NCI-H82 treated with DMSO at 0.1 percent for 48 hours (cell line): Measurements from ENCODE around the gene RARB.

Experiments
- DNase-seq: peaks from one replicate; lab custom pipeline; 2025; ENCODE audit not compliant: unreplicated experiment; lab: John Stamatoyannopoulos, UW

The RARB gene

DNA sequence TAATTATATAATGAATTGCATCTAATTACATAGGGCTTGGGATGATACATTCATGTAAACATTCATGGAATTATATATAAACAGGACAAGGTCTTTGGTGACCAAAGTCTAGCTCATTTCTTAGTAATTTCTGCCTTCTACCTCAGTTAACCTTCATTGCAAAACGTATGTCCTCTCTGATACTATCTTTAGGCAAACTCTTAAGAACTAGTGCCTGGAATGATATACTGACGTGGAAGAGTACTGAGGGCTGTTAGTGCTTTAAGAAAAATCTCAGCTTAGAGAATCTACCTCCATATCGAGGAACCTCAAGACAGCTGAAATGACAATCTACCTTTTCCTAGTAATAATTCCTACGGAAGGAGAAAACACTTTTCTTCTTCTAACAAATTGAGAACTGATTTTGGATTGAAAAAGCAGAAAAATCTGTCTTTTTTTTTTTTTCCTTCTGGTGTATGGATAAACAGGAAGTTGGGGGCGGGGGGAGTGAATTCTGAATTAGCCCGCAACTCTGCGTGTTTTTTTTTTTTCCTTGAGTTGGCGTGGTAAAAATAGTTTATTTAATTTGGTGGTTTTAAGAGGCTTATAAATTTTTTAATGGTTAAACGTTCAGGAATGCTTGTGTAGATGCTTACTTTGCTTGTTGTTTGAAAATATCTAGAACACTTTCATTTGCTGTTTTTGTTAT lies 43.2 kb downstream of the RARB start:
- no peak for DNase-seq

DNA sequence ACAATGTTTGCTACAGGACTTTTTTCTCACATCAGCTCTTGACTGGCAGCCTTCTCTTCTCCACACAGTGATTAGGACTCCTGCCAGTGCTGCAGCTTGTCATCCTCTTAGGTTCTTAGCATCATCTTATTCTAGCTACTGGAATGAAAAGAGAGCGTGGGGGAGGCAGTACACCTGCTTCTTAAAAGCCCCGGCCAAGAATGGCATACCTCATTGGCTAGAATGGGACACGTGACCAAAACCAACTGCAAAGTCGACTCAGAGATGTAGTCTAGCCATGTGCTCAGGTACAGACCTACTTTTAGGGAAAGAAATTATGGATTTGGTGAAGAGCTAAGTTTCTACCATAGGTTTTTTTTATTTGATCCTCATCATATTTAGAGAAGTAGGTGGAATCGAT lies 44.1 kb downstream of the RARB start:
- DNase-seq, result no peak

- DNase-seq, result no peak
Observed at GRCh38 chr3:25472731-25473130, 44.7 kb downstream of the RARB start.

DNA sequence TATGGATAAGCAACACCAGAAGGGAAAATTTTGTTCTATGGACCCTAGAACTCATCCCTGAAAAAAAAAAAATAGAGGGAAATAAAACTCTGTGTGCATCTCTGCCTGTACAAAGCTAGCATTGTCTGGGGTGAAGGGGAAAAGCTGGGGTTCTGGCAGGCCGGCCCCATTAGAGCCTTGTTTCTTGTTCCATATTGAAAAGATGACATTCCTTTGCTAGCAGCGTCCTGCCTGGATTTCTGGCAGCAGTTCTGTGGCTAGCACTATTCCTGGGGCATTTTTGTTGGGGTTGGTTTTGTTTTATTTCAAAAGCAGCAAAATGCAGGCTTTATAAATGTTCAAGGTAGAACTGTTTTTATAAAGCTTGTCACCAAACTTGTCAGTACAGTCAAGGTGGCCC lies 45.2 kb downstream of the RARB start:
- DNase-seq, result no peak

- DNase-seq, result no peak
Observed at GRCh38 chr3:25474052-25474451, 46.0 kb downstream of the RARB start.

DNA sequence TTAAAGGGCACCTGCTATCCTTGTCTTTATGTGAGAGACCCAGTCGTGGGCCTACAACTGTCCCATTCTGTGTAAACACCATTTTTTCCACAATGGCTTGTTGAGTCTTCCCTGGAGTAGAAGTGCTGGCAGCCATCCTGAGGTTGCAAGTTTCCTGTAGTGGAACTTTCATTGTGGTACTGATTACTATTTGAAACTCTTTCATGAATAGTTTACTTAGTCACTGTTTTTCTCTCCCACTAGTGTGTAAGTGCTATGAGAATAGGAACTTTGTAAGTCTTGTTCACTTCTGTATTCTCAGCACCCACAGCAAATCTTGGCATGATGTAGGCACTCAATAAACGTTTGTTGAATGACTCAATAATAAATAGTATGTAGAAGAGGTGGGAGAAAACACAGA lies 48.6 kb downstream of the RARB start:
- DNase-seq, result no peak

DNA sequence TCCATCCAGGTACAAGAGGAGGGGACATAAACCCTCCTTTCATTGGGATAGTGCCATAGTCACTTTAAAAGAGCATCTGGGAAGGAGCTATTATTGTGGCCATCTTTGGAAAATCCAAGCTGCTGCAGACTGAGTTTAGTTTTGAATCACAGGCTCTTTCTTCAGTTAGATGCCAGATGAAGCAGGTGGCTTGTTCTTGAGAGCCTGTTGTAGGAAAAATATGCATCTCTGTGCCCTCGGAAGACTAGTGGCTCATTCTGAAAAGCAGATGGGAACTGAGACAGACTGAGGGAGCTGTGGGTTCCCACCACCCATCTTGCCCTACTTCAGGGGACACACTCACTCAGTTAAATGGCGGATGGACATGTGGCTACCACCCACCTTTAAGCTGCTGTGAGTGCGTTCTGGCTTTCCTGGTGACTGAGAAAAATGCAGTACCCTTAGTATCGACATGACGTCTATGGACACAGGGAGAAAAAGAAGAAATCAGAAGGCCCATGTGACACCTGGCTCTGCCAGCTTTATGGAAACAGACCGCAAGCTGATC lies 50.2 kb downstream of the RARB start:
- no peak for DNase-seq

- DNase-seq, result no peak
Observed at GRCh38 chr3:25478964-25479726, 51.1 kb downstream of the RARB start.

GRCh38 chr3:25479727-25480010 lies 51.6 kb downstream of the RARB start:
- no peak for DNase-seq

GRCh38 chr3:25480811-25481210 lies 52.7 kb downstream of the RARB start:
- DNase-seq, result no peak

DNA sequence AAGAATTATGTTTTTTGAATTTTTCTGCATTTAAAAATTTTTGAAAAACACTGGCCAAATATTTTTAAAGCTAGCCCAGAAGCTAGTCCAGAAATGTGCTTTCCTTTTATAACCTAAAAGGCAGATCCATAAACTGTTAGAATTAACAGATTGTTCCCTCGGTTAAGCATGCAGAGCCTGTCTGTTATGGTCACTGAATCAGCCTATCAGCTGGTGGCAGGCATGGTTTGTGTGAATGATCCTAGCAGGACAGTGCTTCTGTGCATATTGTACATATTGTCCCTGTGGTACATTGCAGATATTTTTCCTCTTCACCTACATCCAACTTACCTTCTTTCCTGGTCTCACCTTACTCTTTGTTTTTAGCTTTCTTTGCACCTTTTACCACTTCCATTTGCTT lies 53.3 kb downstream of the RARB start:
- no peak for DNase-seq

DNA sequence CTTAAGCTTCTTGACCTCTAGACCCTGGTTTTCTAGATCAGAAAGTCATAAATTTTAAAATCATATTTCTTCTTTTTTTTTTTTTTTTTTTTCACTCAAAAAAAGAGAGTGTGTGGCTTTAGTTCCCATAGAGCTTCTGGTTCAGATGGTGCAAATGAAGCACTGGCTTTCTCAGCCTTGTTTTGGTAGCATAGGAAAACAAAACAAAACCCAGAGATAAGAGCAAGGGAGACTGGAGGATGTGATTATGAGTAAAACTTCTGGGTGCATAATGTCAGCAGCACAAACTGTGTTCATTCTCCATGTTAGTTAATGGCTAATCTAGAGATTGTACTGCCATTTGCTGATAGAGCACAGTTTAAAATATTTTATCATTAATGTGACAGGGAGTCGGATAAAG lies 55.4 kb downstream of the RARB start:
- no peak for DNase-seq

DNA sequence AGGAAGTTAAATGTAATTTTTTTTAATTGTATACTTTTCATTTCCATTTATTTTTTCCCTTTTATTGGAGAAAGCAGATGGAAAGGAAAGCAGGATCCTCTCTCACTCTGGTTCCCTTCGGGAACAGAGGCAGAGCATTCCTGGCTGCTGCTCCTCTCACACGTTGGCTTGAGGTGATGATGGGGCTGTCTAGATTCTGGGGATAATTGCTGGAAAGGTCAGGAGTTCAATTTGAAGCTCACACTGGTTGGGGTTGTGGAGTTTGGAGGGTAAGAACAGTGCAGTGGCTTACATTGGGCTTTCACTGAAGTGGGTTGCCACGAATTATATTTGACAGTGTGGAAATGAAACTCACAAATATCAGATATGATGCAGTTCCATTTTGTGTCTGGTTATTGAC lies 57.6 kb downstream of the RARB start:
- no peak for DNase-seq

GRCh38 chr3:25486932-25487331 lies 58.9 kb downstream of the RARB start:
- no peak for DNase-seq

DNA sequence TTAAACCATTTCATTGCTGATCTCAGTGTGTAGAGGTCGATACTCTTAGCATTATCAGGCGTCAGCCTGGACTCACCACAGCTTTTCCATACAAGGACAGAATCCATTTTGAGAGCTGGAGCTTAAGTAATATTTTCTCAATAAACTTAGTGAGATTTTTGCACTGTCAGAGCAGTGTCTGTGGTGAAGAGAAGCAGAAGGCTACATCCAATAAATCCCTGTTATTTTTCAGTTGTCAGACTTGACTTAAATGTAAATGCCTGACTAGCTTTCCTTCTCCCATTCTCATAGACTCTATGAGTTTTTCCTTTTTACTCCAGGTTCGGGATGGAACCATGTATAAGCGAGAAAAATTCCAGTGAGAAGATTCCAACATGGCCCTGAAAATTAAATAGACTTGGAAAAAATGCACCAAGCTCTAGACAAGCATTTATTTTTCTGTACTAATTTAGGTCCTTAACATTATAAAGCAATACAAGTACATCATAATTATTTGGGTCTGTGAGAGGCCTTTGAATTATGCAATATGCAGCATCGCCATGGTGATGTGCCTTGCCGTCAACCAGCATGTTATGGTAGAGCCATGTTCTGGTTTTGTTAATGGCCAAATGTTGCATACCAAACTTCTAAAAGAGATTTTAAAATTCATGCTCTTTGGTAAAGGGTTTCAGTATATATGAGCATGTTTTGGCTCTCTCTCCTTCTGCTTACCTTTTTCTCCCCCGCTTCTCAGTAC lies 62.0 kb downstream of the RARB start:
- no peak for DNase-seq

DNA sequence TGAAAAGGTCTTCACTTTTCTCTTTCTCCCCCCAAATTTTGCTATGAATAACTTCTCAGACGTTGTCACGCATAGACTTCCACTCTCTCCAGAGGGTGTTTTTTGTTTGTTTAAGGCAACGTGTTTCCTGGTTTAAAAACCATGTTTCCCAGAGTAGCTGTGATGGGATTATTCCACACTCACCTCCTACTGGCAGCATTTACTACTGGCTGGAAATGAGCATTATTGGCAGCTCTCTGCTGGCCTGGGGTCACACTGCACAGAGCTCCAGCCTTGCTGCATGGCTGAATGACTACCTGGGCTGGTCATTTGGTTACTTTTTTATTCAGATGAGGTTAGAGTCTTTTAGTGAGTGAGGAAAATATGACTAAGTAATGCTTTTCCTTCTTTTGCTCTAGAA lies 65.2 kb downstream of the RARB start:
- no peak for DNase-seq

DNA sequence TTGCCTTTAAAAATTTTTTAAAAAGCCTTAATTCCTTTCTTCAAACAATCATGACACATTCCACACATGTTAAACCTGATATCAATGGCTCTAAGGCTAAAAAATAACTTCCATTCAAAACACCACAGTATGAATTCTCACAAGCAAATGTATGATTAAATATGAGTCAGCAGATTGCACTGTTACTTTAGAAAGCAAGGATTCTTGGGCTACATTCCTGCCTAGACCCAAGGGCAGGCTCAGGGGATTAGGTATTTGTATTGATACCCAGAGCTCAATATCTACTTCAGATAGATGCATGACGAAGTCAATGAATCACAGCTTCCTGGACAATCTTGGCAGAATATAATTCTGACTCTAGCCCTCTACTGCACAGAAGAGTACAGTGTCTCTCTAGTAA lies 65.7 kb downstream of the RARB start:
- DNase-seq, result no peak

DNA sequence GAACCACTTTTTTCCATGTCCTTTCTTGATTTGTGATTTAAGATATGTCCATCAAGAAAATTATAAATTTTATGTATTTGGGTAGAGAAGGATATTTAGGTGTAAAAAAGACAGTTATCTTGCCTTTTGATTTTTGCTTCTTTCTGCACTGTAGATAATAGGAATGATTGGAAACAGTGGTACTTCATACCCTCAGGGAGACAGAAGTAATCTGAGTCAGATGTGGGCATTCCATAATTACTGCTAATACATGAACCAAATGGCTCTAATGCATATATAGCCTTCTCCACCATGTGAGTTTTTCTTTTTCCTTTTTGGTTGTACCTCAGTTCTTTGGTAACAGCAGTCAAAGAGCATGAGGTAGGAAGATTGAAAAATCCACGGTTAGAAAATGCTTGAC lies 67.2 kb downstream of the RARB start:
- DNase-seq, result no peak

DNA sequence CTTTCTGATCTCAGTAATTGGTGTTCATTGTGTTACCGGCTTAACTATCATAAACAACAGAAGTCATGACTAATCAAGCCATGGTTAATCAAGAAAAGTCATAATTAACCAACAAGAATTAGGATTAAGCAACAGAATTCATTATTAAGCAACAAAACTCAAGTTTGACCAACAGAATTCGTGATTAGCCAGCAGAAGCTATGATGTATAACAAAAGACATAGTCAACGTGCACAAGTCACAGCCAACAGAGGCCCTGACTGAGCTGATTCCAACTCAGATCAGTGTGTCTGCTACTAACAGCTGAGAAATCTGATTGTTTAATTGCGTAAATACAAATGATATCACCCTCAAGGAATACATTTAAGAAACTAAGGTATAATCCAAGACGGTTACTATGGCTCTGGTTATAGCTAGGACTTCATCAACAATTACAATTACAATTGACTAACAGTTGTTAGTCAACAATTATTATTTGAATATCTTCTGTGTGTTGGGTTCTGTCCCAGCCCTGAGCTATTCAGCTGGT lies 67.7 kb downstream of the RARB start:
- DNase-seq, result no peak

DNA sequence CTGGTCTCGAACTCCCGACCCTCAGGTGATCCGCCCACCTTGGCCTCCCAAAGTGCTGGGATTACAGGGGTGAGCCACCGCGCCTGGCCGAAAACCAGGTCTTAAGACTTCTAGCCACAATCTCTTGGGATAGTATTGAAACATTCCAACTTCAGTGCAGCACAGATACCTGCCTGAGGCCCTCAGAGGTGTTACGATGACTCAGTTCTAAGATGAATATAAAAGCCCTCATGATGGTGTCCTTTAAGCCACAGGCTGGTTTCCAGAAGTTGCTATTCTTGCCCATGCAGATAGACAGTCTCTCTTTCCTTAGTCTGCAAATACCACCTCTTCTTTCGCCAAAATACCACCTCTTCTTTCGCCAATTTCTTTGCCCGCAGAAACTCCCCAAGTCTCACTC lies 69.0 kb downstream of the RARB start:
- no peak for DNase-seq

GRCh38 chr3:25500706-25501210 lies 72.7 kb downstream of the RARB start:
- no peak for DNase-seq

DNA sequence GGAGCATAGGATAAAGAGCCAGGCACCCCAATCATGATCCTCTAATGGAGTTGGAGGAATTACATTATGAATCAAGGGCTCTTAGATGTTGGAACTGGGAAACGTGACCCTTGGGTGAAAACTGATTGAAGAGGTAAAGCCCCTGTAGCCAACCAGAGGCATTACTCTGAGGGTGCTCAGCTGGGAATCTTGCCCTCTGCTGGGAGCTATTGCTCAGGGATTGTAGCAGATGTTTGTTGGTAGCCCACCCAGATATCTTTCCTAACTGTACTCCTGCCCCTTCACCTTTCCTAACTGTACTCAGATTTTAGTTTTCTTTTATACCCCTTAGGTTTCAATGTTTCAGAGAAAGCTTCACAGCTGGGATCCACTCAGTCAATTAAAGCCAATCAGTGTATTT lies 74.2 kb downstream of the RARB start:
- DNase-seq, result no peak
